Nephron progenitor cell (in vitro differentiated cells): Measurements from ENCODE around the gene LRP1.

Experiments used
- DNase-seq: peaks from one replicate; pipeline ENCODE4 v3.0.0; 2021
- H3K27ac Mint-ChIP-seq: 2 replicates; pipeline ENCODE4 v1.8.0; 2021; ENCODE audit warnings: mild to moderate bottlenecking, moderate library complexity, mixed read lengths
- H3K27me3 Mint-ChIP-seq: 2 replicates; pipeline ENCODE4 v1.8.0; 2021; ENCODE audit warnings: mild to moderate bottlenecking, low read depth, mixed read lengths; ENCODE audit not compliant: poor library complexity
- H3K36me3 Mint-ChIP-seq: 2 replicates; pipeline ENCODE4 v1.8.0; 2021; ENCODE audit warnings: low read depth, mixed read lengths
- H3K4me1 Mint-ChIP-seq: 2 replicates; pipeline ENCODE4 v1.8.0; 2021; ENCODE audit warnings: mixed read lengths
- H3K4me3 Mint-ChIP-seq: 2 replicates; pipeline ENCODE4 v1.8.0; 2021; ENCODE audit warnings: mild to moderate bottlenecking, moderate library complexity, mixed read lengths
- H3K9me3 Mint-ChIP-seq: 2 replicates; pipeline ENCODE4 v1.8.0; 2021; ENCODE audit warnings: mild to moderate bottlenecking, moderate library complexity, mixed read lengths
- TF ChIP-seq, protein P1 (sequence below): fragments of 200-600 bp; sonication (generic); IDR thresholded peaks from 2 replicates; pipeline ENCODE4 v1.5.0; 2021; ENCODE audit warnings: antibody characterized with exemption

The LRP1 gene

DNA sequence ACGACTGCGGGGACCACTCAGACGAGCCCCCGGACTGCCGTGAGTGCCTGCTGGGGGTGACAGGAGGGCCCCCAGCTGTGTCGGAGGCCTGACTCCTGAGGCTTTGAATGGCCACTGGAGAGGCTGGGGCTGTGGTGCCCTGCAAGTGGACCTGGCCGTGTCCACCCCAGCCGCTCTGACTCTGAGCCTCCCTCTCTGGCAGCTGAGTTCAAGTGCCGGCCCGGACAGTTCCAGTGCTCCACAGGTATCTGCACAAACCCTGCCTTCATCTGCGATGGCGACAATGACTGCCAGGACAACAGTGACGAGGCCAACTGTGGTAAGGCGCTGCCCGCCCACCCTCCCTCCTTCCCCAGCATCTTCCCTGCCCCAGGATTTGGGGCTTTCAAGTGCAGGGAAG is 72.2 kb downstream of the LRP1 start:
- Mint-ChIP-seq H3K4me1 (no peaks in the 10 kb centered on the region), H3K27ac (no peak overlapping the region), H3K36me3 (peaks cover 46% of the 10 kb centered on the region), H3K27me3 (no peaks in the 10 kb centered on the region), H3K4me3 (no peak overlapping the region), H3K9me3 (no peaks in the 10 kb centered on the region)
- DNase-seq: no peak
- TF ChIP-seq, protein P1, sequence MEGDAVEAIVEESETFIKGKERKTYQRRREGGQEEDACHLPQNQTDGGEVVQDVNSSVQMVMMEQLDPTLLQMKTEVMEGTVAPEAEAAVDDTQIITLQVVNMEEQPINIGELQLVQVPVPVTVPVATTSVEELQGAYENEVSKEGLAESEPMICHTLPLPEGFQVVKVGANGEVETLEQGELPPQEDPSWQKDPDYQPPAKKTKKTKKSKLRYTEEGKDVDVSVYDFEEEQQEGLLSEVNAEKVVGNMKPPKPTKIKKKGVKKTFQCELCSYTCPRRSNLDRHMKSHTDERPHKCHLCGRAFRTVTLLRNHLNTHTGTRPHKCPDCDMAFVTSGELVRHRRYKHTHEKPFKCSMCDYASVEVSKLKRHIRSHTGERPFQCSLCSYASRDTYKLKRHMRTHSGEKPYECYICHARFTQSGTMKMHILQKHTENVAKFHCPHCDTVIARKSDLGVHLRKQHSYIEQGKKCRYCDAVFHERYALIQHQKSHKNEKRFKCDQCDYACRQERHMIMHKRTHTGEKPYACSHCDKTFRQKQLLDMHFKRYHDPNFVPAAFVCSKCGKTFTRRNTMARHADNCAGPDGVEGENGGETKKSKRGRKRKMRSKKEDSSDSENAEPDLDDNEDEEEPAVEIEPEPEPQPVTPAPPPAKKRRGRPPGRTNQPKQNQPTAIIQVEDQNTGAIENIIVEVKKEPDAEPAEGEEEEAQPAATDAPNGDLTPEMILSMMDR: no peak

DNA sequence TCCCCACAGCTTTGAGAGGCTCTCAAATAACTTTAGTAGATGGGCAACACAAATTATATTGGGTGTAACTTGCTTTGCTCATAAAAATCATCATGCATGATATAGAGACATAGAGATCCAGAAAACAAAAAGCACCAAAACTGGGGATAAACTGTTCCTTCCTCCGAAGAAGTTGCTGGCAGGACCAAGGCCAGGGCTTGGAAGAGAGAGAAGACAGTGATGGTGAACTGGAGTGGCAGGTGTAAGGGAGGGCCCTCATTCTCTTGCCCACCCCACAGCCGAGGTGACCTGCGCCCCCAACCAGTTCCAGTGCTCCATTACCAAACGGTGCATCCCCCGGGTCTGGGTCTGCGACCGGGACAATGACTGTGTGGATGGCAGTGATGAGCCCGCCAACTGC is 72.9 kb downstream of the LRP1 start:
- H3K36me3 Mint-ChIP-seq: peaks cover 48% of the 10 kb centered on the region
- H3K4me3 Mint-ChIP-seq: no peak overlapping the region
- H3K4me1 Mint-ChIP-seq: no peaks in the 10 kb centered on the region
- H3K27me3 Mint-ChIP-seq: no peaks in the 10 kb centered on the region
- DNase-seq: no peak
- H3K9me3 Mint-ChIP-seq: no peaks in the 10 kb centered on the region
- TF ChIP-seq, protein P1: no peak
- H3K27ac Mint-ChIP-seq: no peak overlapping the region

DNA sequence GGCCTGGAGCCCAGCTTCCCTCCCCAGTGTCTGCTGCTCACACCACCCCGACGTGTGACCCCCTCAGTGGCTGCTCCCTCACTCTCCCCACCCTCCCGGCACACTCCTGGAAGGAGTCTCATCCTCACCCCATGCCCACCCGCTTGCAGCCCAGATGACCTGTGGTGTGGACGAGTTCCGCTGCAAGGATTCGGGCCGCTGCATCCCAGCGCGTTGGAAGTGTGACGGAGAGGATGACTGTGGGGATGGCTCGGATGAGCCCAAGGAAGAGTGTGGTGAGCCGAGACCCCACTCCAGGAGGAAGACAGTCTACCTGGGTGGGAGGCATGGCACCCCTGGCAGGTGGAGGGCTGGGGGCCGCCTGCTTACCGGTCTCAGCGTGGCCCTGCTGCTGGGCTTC is 73.3 kb downstream of the LRP1 start:
- DNase-seq: no peak
- Mint-ChIP-seq H3K4me1 (no peaks in the 10 kb centered on the region), H3K36me3 (peaks cover 44% of the 10 kb centered on the region), H3K9me3 (no peaks in the 10 kb centered on the region), H3K4me3 (no peak overlapping the region), H3K27me3 (no peaks in the 10 kb centered on the region), H3K27ac (peak overlapping the region; percentile 78)
- TF ChIP-seq, protein P1: no peak

DNA sequence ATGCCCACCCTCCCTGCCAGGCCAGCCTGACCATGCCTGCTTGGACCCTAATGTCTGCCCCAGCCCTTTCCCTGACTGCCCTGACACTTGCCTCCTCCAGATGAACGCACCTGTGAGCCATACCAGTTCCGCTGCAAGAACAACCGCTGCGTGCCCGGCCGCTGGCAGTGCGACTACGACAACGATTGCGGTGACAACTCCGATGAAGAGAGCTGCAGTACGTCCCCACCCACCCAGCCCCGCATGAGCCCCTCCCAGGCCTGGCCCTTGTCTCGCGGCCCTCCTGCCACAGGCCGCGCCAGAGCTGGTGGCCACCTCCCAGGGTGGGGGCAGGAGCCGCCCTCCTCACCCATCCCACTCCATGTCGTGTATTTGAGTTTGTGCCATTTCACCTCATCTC is 74.0 kb downstream of the LRP1 start:
- peaks cover under 1% of the 10 kb centered on the region for H3K4me1 Mint-ChIP-seq
- H3K9me3 Mint-ChIP-seq: no peaks in the 10 kb centered on the region
- no peak overlapping the region for H3K4me3 Mint-ChIP-seq
- H3K36me3 Mint-ChIP-seq: peaks cover 40% of the 10 kb centered on the region
- H3K27ac Mint-ChIP-seq: no peak overlapping the region
- no peaks in the 10 kb centered on the region for H3K27me3 Mint-ChIP-seq
- no peak for DNase-seq
- TF ChIP-seq, protein P1: no peak

GRCh38 chr12:57203201-57203600 is 74.9 kb downstream of the LRP1 start:
- Mint-ChIP-seq H3K9me3 (no peaks in the 10 kb centered on the region), H3K27me3 (no peaks in the 10 kb centered on the region)

GRCh38 chr12:57203791-57204190 is 75.5 kb downstream of the LRP1 start:
- Mint-ChIP-seq H3K27ac (no peak overlapping the region), H3K4me1 (peaks cover 5% of the 10 kb centered on the region), H3K27me3 (no peaks in the 10 kb centered on the region), H3K4me3 (no peak overlapping the region), H3K9me3 (no peaks in the 10 kb centered on the region), H3K36me3 (peaks cover 33% of the 10 kb centered on the region)
- no peak for DNase-seq
- TF ChIP-seq, protein P1: no peak

More at GRCh38 chr12:57203201-57203600, 74.9 kb downstream of the LRP1 start:
- Mint-ChIP-seq H3K4me3 (no peak overlapping the region), H3K27ac (no peak overlapping the region), H3K36me3 (peaks cover 37% of the 10 kb centered on the region), H3K4me1 (peaks cover 5% of the 10 kb centered on the region)
- TF ChIP-seq, protein P1: no peak
- DNase-seq: no peak
